CD4-positive, alpha-beta T cell treated with Interleukin-6 for 4 hours (primary cell): ENCODE results near the gene CNOT8.
"Not testable (repeated sequence)": the region's sequence is repeated elsewhere in the genome, so short reads cannot be mapped to it uniquely, and the experiment has no call there.

Experiments
- DNase-seq: peaks from one replicate; pipeline ENCODE4 v3.0.0-alpha.2; 2020; ENCODE audit warnings: mixed read lengths

CNOT8 gene

DNA sequence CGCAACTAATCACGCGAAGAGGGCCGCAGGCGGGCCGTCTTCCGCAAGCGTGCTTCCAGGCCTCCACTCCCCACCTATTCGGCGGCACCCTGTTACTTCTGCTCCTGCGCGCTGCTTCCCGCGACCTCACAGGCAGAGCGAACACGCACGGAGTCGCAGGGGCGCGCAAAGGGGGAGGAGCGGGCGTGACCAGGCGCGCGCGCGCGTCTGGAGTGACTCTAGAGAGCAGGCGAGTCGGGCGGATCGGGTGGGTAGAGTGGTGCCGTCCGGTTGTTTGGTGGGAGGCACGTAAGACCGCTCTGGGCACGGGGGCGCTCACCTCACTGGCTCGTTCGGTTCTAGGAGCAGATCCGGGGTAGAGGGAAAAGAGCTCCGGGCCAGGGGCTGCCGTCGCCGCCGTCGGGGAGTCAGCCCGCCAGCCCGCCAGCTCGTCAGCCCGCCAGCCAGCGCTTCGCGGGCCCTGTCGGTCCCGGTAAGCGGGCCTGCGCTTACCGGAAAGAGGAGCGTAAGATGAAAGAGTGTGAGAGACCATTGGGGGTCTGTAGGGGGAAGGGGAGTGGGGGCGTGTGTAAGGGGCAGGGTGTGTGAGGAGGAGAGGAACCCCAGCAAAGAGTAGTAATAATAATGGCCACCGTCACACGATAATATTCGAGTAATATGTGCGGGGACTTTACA, at the start of gene CNOT8:
Gene CNOT8, plus strand, starts transcription at position 331 of the 675 bp plus-strand sequence. CDS start 4,652 bp downstream, outside the sequence.
- peak; percentile 98 for DNase-seq

DNA sequence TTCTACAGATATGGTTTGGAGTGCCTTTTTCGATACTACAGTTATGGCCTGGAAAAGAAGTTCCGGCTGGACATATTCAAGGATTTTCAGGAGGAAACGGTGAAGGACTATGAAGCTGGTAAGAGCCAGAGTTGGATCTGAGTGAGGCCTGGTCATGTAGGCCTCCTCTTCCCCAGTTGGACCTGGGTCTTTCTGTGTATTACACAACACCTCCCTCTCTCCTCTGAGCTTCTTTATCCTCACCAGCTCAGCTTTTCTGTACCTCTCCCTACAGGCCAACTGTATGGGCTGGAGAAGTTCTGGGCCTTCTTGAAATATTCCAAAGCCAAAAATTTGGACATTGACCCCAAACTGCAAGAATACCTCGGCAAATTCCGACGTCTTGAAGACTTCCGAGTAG, 47.2 kb upstream of the CNOT8 start:
- no peak for DNase-seq

DNA sequence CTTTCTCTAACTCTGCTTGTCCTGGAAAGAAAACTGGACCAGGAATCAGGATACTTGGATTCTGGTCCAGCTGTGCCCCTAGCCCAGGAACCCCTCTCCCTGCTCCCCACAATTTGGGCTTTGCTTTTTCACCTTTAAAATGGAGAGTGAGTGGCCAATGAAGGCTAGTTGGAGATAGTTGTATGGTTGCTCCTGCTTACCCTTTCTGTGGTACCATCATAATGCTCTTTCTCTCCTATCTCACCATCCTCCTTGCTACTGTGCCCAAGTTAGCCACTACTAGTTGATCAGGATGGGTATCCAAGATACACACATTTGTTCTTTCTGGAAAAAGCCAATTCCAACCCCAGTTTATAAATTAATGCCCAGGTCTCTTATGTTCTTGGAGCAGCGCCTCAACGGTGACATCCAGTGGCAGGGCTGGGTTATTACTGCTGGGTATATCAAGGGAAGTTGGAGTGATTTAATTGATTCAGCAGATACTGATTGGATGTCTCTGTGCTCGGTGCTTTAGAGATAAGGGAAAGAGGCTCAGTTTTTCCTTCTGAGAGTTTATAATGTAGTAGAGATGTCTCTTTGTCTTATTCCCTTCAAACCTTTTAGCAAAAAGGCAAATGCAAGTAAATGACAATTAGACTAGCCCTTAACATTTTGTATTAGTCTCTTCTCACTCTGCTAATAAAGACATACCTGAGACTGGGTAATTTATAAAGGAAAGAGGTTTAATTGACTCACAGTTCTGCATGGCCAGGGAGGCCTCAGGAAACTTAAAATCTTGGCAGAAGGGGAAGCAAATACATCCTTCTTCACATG, 46.6 kb upstream of the CNOT8 start:
- peak; percentile 77 for DNase-seq

DNA sequence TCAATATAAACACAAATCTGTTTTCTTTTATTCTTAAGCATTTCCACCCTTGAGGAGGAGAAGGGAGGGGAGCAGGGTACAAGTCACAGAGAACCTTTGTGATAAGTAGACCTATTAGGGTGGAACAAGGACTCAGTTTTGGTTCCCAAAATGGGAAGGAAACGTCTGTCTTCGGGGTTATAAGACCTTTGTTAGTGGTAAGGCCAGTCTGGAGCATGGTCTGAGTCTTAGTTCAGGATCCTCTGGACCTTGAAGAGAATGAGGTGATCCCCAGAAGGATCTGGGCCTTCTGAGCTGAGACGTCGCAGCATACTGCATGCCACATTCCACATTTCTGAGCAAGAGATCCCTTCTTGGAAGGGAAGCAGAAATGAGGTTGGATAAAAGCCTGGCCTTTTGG, 45.3 kb upstream of the CNOT8 start:
- no peak for DNase-seq

DNA sequence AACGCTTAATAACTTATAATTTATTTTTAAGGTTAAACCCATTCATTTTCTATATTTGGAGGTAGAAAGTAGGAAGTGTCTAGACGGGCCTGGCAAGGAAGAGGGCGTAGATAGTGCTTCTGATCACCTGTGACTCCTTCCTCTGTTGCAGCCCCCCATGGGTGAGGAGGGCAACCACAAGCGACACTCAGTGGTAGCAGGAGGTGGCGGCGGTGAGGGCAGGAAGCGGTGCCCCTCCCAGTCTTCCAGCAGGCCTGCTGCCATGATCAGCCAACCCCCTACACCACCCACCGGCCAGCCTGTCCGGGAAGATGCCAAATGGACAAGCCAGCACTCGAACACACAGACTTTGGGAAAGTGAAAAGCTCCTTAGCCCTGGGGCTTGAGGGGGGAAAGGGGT, 44.7 kb upstream of the CNOT8 start:
- DNase-seq = peak; percentile 71

DNA sequence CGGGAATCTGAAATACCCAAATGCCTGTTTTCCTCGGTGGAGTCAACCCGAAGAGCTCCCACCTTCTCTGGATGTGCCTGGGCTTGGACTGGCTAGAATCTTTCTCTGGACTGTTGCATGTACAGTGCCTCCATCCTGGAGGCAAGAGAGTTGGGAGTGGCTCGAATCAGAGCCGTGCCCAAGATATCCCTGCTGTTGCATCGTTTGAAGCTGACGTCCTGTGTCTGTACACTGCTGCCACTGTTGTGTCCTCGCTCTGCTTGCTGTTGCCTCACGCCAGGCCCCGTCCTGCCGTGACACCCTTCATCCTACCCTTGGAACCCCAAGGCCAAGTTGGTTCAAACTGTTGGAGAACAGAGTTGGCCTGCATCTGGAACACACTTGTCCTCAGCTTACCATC, 43.4 kb upstream of the CNOT8 start:
- no peak for DNase-seq

DNA sequence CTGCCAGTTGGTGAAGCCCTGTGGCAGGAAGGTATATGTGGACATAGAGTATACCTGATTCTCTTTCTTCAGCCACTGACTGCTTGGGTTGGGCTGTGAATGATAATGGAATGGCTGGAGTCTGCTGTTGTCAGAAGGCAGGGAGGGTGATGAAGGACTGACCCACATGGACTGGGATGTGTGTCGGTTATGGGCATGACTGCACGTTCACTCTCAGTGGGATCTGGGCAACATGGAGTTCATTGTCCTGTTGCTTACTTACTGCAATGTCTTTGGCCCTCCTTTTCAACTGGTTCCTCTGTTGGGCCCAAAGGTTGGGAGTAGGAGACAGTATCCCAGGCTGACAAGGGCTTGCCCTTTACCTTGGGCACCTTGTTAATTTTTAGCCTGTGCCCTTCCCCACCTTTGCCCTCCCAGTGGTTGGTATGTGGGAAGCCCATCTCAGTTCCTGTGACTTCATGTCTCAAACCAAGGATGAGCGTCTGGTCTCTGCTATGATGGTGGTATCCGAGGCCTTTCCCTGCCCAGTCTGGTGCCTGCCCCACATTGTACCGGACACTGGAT, 42.7 kb upstream of the CNOT8 start:
- DNase-seq = no peak

DNA sequence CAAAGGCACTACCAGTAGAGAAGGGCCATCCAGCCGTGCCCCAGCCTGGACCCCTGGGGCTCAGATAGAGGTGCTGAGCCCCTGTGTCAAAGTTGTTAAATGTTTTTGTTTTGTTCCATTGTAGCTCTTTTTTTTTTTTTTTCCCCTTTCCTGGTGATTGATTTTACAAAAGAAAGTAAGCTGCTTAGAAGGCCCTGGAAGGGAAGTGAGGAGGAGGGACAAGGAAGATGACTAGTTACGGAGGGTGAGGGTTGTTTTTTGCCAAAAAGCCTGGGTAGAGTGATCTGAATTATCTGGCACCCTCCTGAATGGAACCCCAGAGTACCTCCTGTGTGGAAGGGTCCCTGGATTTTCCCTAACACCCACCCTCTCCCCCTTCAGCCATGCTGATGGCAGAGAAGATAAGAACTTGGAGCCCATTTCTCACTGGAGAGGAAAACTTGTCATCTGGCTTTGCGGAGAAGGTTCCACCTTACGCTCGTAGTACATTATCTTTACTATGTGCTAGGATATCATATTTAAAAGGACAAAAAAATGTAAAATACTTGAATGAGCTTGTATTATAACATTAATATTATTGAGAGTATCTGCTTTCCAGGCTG, 41.4 kb upstream of the CNOT8 start:
- DNase-seq = no peak

DNA sequence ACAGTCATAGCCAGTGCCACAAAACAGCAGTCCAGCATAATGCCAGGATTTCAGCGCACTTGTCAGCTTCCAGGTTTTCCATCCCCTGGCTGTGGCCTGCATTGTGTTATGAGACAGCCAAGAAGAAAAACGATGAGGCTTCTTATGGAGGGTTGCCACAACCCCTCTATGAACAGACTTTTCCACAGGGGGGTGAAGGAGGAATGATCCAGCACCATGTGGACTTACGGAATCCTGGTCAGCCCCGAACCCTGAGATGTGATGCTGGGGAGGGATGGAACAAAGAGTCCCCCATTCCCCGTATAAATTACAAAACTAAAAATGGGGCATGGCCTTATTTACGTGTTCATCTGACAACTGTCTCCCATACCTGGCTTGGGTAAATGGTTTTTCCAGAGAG, 40.6 kb upstream of the CNOT8 start:
- DNase-seq = no peak

DNA sequence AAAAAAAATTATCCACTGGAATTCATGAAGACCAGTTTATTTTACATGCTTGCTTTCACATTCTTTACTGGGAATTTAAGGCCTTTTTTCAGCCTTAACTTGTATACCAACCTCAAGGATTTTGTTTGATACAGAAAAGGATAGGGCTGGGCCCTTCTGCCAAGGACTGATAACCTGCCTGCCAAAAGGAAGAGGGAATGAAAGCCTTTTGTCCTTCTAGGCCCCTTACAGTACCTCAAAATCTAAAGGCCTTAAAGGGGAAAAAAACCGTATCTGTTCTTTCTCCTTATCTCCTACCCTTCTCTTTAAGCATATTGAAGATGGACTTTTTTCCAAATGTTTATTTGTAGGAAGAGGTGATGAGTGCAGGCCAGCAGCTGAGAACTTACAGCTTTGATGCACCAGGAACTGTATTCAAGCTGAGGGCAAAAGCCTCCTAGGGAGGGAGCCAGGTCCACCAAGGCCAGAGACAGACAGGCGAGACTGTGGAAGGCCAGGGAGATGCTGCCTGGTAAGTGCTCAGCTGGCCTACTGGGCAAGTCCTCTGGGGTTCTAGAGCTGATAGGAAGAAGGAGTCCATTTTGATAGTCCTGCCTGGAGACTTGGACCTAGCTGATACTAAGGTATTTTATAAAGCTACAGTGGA, 39.8 kb upstream of the CNOT8 start:
- no peak for DNase-seq

DNA sequence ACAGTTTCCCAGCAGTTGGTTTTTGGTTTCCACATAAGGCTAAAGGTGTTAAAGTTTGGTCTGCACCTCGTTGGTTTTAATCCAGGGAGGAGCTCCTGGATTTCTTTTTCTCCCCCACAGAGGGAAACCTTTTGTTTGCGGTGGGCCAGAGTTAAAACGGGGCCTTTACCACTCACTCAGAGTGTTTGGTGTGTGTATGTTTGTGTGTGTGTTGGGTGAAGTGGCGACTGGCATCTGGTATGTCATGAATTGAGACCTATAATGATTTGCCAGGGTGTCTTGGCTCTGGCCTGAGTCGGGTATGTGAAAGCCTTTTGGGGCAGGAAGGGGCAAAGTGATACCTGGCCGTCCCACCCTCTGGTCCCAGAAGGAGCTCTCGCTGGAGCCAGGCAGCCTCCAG, 38.9 kb upstream of the CNOT8 start:
- DNase-seq = no peak

DNA sequence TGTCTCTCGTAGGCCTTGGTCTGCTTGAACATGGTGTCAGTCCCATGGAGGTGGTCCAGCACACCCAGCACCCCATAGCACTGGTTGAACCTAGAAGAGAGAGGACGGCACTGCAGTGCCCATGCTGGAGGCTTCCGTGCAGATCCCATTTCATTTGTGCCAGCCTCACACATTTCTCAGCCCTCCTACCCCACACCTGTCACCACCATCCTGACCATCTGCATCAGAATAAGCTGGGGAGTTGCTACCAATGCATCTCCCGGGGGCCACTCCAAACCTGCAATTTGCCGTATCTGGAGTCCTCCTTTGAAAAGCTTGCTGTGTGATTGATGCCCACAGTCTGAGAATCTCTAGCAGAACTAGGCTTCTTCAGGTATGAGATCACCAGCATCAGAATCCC, 38.0 kb upstream of the CNOT8 start:
- no peak for DNase-seq

DNA sequence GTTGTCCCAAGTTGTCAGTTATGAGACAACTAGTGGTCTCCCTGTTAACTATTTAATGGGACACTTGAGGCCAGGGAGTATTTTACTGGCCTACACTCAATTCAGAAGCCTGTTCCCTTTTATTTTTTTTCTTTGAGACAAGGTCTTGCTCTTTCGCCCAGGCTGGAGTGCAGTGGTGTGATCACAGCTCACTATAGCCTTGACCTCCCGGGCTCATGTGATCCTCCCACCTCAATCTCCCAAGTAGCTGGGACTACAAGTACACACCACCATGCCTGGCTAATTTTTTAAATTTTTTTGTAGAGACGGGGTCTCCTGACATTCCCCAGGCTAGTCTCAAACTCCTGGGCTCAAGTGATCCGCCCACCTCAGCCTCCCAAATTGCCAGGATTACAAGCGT, 35.5 kb upstream of the CNOT8 start:
- DNase-seq = not testable (repeated sequence)

DNA sequence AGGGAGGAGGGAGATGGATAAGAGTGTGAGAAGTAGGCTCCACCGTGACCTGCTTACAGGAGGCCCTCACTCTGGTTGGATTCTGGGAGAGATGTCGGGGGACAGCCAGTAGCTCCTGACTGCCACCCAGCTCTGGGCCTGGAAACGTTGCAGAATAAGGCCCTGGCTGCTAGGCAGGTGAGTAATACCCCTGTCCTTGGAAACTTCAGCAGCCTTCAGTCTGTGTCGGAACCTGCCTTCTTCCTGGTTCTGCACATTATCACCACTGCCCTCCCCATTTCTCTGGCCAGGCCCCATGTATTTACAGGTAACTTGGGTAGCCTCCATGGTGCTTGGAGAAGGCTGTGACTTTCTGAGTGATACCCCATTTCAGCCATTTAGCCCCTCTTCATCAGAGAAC, 34.8 kb upstream of the CNOT8 start:
- no peak for DNase-seq

DNA sequence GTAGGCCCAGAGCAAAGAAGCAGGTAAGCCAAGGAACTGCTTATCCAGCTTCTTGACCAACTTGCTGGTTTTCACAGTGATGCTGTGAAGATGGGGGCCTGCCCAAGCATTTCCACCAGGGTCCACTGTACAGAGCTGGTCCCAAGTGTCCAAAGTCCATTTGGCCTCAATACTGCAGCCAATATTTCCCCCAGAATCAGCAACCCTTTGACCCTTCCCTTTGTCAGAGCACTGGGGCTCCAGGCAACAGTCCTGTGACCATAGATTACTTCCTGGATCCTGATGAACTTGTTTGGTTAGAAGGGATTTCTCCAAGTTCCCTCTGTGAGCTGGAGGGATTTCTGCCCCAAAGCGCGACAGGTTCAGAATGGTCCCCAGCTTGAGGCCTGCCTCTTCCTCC, 34.4 kb upstream of the CNOT8 start:
- no peak for DNase-seq

DNA sequence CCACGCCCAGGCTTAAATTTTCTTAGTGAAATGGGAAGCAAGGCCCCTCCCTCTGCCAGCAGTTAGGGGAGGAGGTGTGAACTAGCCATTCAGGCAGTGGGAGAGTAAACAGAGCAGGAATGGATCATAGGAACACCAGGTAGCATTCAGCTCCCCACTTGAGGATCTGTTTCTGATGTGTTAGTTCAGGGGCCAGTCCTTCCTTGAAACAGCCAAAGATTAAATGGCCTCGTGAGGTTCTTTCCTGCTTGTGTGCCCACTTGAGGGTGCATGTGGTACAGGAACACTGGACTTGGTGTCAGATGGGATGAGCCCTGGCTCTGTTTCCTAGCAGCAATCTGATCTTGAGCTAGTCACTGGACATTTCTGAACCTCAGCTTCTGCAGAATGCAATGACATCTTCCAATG, 29.2 kb upstream of the CNOT8 start:
- DNase-seq = no peak

DNA sequence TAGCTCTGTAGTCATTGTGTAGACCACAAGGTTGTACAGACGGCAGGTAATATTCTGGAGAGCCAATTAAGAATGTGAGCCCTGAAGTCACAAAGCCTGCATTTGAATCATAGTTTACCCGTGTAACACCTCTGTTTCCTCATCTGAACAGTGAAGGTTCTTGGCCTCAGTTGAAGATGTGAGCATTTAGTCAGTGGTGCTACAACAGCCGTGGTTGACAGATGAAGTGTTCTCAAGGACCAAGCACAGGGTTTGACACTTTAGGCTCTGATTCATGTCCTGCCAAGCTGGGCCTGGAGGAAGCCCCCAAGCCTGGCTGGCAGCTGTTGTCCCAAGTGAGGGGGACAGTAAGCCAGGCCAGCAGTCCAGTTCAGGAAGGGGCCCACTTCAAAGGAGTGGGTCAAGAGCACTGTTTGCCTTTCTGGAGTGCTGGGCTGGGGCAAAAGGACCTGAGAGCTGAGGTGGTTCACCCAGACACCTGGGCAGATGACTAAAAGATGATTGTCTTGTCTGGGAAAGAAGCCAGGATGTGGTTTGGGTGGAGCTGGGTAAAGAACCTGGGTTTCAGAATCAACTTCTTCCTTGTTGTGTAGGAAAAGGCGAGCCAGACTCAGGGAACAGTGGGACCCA, 28.7 kb upstream of the CNOT8 start:
- DNase-seq = peak; percentile 68

DNA sequence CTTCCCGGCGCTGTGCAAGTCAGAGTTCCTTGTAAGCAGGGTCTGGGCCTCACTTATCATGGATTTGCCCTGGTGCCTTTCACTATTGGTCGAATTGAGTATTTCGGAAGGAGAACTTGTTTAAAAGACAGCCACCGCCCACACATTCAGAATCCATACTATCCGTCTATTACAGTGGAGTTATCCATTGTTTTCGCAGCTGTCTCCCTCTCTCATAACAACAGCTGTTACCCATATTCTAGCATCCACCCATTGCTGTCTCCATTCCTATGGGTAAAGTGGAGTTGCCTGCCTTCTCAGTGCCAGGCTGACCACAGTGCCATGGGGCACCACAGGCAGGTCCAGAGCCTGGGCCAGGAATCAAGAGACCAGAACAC, 28.2 kb upstream of the CNOT8 start:
- no peak for DNase-seq

DNA sequence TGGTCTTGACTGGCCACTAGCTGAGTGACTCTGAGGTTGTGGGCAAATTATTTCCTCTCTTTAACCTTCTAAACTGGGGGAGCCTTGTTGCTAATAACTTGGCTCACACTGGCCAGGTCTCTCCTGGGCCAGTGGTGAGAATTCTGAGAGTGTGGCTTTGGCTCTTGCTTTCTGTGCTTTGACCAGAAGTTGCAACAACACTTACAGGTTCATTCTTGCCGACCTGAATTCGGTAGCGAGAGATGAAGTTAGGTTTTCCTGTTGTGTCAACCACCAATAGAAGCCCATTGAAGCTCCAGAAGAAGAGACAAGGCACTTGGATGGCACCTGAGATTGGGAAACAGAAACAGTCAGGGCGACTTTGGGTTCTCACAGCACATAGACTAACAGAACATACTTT, 27.8 kb upstream of the CNOT8 start:
- no peak for DNase-seq

DNA sequence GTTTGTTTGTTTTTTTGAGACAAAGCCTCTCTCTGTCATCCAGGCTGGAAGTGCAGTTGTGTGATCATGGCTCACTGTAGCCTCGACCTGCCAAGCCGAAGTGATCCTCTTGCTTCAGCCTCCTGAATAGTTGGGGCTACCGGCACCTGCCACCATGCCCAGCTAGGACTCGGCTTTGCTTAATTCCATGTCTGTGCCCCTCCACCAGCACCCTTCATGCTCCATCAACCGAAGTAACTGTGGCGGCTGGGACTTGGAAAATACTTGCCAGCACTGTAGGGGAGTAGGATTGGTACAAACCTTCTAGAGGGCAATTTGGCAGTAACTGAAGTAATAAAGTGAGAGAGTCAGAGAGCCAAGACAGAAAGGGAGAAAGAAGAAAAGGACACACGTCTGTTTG, 27.0 kb upstream of the CNOT8 start:
- no peak for DNase-seq

DNA sequence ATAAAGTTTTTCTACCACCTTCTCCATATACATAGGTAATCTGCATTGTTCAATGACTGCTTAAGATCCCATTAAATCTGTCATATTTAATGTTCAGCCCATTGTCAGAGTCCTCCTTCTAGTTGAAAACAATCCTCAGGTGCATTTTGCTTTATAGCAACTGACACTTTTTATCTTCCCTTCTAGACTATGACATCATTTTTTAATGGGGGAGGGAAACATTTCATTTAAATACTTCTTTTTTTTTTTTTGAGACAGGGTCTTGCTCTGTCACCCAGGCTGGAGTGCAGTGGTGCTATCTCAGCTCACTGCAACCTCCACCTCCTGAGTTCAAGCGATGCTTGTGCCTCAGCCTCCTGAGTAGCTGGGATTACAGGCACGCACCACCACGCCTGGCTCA, 25.6 kb upstream of the CNOT8 start:
- not testable (repeated sequence) for DNase-seq

DNA sequence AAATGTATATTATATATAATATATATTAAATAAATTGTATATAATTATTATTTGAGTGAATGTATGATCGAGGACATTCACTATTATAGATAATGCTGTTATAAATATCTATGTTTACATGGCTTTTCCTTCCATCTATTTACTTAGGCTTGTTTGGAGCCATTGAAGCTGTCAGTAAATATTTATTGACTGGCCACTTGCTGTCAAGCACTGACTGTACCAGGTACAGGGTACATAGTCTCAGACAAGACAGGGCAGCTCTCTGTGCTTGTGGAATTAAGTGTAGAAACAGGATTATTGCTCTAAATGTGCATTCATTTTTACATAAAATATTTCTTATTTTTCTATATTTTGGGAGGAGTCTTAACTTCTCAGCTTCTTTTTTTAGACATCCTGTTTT, 24.4 kb upstream of the CNOT8 start:
- no peak for DNase-seq

DNA sequence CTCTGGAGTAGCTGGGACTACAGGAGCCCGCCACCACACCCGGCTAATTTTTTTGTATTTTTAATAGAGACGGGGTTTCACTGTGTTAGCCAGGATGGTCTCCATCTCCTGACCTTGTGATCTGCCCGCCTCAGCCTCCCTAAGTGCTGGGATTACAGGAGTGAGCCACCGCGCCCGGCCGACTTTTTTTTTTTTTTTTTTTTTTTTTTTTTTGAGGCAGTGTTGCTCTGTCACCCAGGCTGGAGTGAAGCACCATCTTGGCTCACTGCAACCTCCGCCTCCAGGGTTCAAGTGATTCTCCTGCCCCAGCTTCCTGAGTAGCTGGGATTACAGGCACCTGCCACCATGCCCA, 22.8 kb upstream of the CNOT8 start:
- not testable (repeated sequence) for DNase-seq
